Activated CD4-positive, CD25-positive, alpha-beta regulatory T cell (primary cell): Measurements from ENCODE around the gene CMIP.
"Not testable (repeated sequence)": the region's sequence is repeated elsewhere in the genome, so short reads cannot be mapped to it uniquely, and the experiment has no call there.

Experiments used
- DNase-seq, 4 experiments: peaks; one replicate each; lab custom pipeline; 2025; lab: John Stamatoyannopoulos, UW

Gene CMIP

GRCh38 chr16:81444448-81445121 is at the start of gene CMIP:
Gene CMIP (plus strand): TSS chr16:81444808.
- peak; percentile 45 to 68 (median 59) for DNase-seq

DNA sequence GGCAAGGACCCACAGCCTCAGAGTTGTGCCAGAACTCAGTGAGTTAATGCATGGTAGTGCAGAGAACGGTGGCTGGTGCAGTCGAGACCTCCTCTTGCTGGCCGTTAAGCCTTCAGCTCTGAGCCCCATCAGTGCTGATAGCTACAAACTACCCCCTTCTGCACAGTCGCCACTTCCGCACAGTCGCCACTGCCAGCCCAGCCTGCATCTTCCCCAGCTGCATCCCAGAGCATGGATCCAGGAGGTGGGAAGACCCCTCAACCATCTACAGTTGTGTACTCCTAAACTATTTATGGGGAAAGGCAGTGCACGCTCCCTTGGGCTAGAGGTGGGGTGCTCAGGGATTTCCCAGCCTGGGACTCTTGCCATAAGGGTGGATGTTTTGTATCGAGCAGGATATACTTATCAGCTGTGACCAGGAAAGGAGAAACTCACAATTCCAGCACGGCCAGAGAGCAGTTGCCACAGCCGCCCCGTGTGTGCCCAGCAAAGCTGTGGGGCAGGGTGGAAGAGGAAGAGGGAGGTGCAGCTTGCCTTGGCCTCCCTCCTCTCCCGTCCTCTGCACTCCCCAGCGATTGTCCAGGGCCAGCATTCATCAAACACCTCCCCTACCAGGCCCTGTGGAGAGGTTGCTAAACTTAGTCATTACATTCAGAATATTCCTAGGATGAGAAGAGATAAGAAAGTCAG is 49.5 kb upstream of the CMIP start:
- DNase-seq = no peak

DNA sequence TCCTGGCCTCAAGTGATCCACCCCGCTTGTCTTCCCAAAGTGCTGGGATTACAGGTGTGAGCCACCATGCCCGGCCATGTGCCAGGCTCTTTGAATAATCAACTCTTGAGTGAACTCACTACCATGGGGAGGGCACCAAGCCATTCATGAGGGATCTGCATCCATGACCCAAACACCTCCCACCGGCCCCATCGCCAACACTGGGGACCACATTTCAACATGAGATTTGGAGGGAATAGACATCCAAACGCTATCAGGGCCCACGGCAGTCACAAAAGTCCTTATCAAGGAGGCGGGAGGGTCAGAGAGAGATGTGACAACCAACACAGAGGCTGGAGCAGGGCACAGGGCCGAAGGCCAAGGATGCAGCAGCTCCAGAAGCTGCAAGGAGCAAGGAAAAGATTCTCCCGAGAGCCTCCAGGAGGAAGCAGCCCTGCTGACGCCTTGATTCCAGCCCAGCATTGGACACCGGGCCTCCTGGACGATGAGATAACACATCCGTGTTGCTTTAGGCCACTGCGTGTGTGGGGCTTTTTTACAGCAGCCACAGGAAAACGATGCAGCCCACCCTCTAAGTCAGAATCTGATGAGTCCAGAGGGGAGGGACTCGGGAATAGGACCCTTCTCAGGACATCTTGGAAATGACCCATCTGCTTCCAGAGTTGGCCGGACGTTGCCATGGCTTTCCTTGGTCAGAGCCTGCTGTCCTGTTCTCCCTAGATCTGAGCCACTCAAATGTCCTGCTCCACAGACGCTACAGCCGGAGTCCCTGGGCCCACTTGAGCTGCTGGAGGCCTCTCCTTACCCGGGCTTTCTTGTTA is 47.3 kb upstream of the CMIP start:
- DNase-seq = no peak

- DNase-seq = no peak
Measured at GRCh38 chr16:81397879-81398520, 46.6 kb upstream of the CMIP start.

DNA sequence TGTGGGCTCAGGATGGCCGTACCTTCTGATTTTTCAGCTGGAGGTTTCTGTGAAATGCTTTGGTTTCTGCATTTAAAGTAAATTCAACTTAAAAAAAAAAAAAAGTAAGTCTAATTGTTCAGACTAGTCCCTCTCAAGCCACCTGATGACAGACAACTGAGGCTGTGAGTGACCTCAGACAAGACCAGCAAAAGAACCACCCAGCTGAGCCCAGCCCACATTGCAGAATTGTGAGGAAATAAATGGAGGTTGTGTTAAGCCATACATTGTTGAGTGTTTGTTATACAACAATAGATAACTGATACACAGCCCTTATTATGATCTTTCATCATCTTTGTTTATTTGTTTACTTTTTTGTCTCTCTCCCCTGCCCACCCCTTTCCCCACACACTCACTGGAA is 44.7 kb upstream of the CMIP start:
- no peak for DNase-seq

- DNase-seq = no peak
Measured at GRCh38 chr16:81401035-81401950, 43.3 kb upstream of the CMIP start.

- no peak for DNase-seq
Measured at GRCh38 chr16:81403208-81403600, 41.4 kb upstream of the CMIP start.

DNA sequence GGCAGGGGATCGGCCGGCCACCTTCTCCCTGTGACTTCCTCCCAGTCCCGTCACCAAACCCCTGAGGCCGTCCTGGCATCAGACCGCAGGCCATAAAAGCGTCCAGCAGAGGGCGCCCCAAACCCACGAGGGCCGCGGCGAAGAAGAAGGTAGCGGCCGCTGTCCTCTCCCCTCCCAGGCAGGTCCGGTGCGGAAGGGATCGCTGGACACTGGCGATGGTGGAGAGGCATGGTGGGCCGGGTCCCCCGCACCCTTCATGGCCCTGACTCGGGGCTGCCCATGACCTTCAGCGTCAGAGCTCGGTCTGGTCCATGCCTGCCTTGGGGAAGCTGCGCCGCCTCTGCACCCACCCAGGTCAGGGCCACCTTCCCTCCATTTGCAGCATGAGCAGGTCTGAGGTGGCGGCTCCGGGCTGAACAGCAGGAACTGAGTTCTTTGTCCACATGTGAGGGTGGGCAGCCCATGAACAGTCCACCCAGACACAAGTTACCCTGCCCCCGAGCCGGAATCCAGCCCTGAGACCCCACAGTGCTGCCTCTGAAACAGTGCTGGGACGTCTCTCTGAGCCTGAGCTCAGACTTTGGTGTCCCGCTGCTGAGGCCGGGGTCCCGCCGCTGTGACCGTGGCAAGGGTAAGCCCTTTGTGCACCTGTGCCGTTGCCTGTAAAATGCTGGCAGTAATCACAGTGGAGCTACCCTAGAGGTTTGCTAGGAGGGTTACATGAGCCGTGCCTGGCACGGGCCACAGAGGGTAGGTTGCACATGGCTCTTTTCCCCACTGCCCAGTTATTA is 40.8 kb upstream of the CMIP start:
- DNase-seq = peak; percentile 64 to 74 (median 68)

DNA sequence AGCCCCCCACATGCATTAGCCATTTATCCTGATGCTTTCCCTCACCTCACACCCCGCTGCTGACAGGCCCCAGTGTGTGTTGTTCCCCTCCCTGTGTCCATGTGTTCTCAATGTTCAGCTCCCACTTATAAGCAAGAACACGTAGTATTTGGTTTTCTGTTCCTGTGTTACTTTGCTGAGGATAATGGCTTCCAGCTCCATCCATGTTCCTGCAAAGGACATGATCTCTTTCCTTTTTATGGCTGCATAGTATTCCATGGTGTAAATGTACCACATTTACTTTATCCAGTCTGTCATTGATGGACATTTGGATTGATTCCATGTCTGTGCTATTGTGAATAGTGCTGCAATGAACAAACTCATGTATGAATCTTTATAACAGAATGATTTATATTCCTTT is 39.6 kb upstream of the CMIP start:
- DNase-seq = not testable (repeated sequence)

- no peak for DNase-seq
Measured at GRCh38 chr16:81405702-81406113, 38.9 kb upstream of the CMIP start.

GRCh38 chr16:81408409-81408950 is 36.1 kb upstream of the CMIP start:
- no peak for DNase-seq

DNA sequence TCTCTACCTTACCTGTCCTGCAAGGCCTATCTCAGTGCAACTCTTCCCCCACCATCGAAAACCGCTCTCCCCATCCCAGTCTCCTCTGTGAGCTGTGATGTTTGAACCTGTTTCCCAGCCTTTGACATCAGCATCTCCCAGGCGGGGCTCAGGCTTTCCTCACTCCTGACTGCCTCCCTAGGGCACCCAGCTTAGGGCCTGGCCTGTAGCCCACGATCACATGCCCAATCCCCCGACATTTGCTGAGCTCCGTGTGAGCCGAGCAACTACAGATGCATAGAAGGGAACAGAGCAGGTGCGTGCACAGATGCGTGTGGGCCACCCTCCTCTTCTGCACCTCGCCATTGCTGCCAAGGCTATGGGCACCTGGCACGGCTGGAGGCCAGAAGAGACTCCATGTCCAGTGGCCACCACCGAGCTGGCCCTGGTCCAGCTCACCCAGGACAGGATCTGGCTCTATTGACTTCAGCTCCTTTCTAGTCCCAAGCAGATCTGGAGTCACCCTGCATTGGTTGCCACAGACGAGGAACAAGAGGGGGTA is 35.5 kb upstream of the CMIP start:
- no peak for DNase-seq

GRCh38 chr16:81410643-81411293 is 33.8 kb upstream of the CMIP start:
- no peak for DNase-seq

GRCh38 chr16:81413245-81413990 is 31.2 kb upstream of the CMIP start:
- no peak for DNase-seq

- DNase-seq = no peak
Measured at GRCh38 chr16:81415751-81416150, 28.9 kb upstream of the CMIP start.

GRCh38 chr16:81416749-81417148 is 27.9 kb upstream of the CMIP start:
- no peak for DNase-seq

DNA sequence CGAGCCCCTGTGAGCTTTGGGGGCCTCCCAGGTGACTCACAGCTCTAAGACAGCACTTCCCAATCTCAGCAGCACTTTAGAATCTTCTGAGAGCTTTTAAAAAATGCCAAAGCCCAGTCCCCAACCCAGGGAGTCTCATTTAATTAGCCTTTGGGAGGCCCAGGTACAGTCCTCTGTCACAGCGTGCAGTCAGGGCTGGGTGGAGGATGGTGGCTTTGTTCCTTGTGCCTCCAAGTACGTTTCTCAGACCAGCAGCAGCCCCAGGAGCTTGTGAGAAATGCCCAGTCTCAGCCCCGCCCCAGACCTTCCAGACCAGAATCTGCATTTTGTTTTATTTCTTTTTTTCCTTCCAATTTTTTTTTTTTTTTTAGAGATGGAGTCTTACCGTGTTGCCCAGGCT is 27.4 kb upstream of the CMIP start:
- no peak for DNase-seq

- no peak for DNase-seq
Measured at GRCh38 chr16:81419806-81420205, 24.8 kb upstream of the CMIP start.

DNA sequence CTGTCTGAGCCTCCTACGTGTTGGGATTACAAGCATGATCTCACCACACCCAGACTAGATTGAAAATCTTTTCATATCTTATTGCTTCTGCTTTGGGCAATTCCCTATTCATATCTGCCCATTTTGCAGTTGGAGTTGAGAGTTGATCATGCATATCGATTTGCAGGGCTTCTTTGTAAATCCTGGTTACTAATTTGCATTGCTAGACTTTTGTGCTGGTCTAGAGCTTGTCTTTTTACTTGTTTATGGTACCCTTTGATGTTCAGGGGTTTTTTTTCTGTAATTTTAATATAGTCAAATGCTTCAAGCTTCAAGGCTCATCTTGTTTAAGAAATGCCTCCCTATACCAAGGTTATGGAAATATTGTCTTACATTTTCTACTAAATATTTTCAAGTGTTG is 23.5 kb upstream of the CMIP start:
- DNase-seq = no peak
